OCI-LY3 (cell line): ENCODE results near the gene MROH7.

ENCODE experiments used
- H2AFZ ChIP-seq: fragments of 200-600, 300-600 bp; shearing (Covaris generic); 2 replicates; pipeline ENCODE4 v1.6.0; 2014; ENCODE audit warnings: antibody characterized with exemption, low read depth, low read length
- H3K27ac ChIP-seq: fragments of 200-600, 300-600 bp; sonication (generic); 2 replicates; pipeline ENCODE4 v1.5.1; 2014; ENCODE audit warnings: mild to moderate bottlenecking, low read length, moderate library complexity, mixed read lengths
- H3K27me3 ChIP-seq: fragments of 200-600, 300-600 bp; sonication (generic); 2 replicates; pipeline ENCODE4 v1.6.1; 2014; ENCODE audit warnings: low read depth, low read length, mixed read lengths
- H3K36me3 ChIP-seq: fragments of 200-600, 300-600 bp; sonication (generic); replicated peaks from 2 replicates; pipeline ENCODE3; 2014; ENCODE audit warnings: low read depth, low read length, mixed read lengths
- H3K4me1 ChIP-seq: fragments of 300-600, 200-600 bp; sonication (generic); 2 replicates; pipeline ENCODE4 v1.6.1; 2014; ENCODE audit warnings: low read length, mixed read lengths
- H3K4me2 ChIP-seq: fragments of 200-600, 300-600 bp; sonication (generic); 2 replicates; pipeline ENCODE4 v1.6.1; 2014; ENCODE audit warnings: low read length, mixed read lengths
- H3K4me3 ChIP-seq: fragments of 300-600, 200-600 bp; sonication (generic); 2 replicates; pipeline ENCODE4 v1.5.1; 2014; ENCODE audit warnings: antibody characterized with exemption, mild to moderate bottlenecking, low read length, moderate library complexity
- H3K79me2 ChIP-seq: fragments of 300-600, 200-600 bp; shearing (Covaris generic); 2 replicates; pipeline ENCODE4 v1.6.1; 2014; ENCODE audit warnings: mild to moderate bottlenecking, low read length, mixed read lengths
- H3K9ac ChIP-seq: fragments of 300-600, 200-600 bp; shearing (Covaris generic); 2 replicates; pipeline ENCODE4 v1.6.0; 2014; ENCODE audit warnings: mild to moderate bottlenecking, low read length, moderate library complexity
- H3K9me3 ChIP-seq: fragments of 200-600, 300-600 bp; shearing (Covaris generic); 2 replicates; pipeline ENCODE4 v1.6.1; 2014; ENCODE audit warnings: low read length, mixed read lengths; ENCODE audit not compliant: insufficient read depth
- H4K20me1 ChIP-seq: fragments of 200-600, 300-600 bp; sonication (generic); 2 replicates; pipeline ENCODE4 v1.6.1; 2016; ENCODE audit warnings: low read length, mixed read lengths; ENCODE audit not compliant: insufficient read depth
- EZH2phosphoT487 ChIP-seq: fragments of 200-600 bp; shearing (Covaris generic); IDR thresholded peaks from 2 replicates; pipeline ENCODE4 v1.6.1; 2018; ENCODE audit warnings: antibody characterized with exemption, mixed run types, low read depth
- TF ChIP-seq, protein P1 (sequence below): fragments of 200-600, 300-600 bp; sonication (generic); IDR thresholded peaks from 2 replicates; pipeline ENCODE4 v1.5.1; 2014; ENCODE audit warnings: antibody characterized with exemption, low read length, low read depth

Gene MROH7

DNA sequence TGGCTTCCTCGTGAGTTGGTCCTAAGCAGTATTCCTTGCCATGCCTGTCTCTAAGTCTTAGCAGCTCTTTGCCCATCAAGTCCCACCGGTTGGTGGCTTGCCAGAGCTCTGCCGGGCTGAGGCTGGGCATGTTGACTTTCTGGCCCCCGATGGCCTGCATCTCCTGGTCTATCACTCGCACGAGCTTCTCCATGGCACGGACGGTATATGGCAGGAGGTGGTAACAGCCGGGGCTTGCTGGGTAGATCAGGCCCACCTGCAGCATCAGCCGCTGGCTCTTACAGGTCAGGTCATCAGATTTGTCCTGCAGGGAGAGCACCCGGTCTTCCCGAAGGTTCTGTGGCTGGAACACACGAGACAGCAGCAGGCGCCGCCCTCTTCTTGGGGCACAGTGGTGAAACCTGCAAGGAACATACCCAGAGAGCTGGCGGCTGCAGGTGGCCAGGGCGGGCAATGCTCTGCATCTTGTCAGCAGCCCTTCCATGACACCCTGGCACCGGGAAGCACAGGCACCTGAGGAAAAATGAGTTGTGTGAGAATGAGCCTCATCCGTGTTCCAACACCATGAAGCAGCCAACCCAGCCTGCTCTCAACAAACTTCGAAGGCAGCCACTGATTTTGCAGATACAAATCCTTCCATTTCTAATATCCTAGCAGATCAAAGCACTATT is 117.2 kb downstream of the MROH7 start:
- no peaks in the 10 kb centered on the region for H3K36me3 ChIP-seq
- no peak overlapping the region for H3K27ac ChIP-seq
- H3K4me2 ChIP-seq, result no peak overlapping the region
- no peaks in the 10 kb centered on the region for H4K20me1 ChIP-seq
- no peaks in the 10 kb centered on the region for H3K27me3 ChIP-seq
- no peaks in the 10 kb centered on the region for H3K9me3 ChIP-seq
- no peak for TF ChIP-seq EZH2phosphoT487
- TF ChIP-seq, protein P1, sequence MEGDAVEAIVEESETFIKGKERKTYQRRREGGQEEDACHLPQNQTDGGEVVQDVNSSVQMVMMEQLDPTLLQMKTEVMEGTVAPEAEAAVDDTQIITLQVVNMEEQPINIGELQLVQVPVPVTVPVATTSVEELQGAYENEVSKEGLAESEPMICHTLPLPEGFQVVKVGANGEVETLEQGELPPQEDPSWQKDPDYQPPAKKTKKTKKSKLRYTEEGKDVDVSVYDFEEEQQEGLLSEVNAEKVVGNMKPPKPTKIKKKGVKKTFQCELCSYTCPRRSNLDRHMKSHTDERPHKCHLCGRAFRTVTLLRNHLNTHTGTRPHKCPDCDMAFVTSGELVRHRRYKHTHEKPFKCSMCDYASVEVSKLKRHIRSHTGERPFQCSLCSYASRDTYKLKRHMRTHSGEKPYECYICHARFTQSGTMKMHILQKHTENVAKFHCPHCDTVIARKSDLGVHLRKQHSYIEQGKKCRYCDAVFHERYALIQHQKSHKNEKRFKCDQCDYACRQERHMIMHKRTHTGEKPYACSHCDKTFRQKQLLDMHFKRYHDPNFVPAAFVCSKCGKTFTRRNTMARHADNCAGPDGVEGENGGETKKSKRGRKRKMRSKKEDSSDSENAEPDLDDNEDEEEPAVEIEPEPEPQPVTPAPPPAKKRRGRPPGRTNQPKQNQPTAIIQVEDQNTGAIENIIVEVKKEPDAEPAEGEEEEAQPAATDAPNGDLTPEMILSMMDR, result no peak
- no peak overlapping the region for H3K4me3 ChIP-seq
- no peak overlapping the region for H3K9ac ChIP-seq
- no peak overlapping the region for H2AFZ ChIP-seq
- H3K4me1 ChIP-seq, result peaks cover 6% of the 10 kb centered on the region
- peaks cover 9% of the 10 kb centered on the region for H3K79me2 ChIP-seq
